Urinary bladder (tissue), 2 donors: ENCODE measurements around the gene CD300LB. TPM values are rescaled to one million over a fixed set of nuclear protein-coding genes. Genes with fewer than 3 reads are reported as not detected.

Experiments
- polyA plus RNA-seq: library from polyadenylated mRNA; stranded (reverse); fragments of 200-250 nt; gene quantifications from one replicate; pipeline ENCODE4 v1.2.3, GENCODE V29; 2013
- total RNA-seq: library from RNA; depleted of rRNA; stranded (reverse); fragments of >200 nt; gene quantifications from one replicate; pipeline ENCODE4 v1.2.3, GENCODE V29; 2014
- donor health status: healthy.

Gene CD300LB
- total and polyA plus RNA-seq, 2 donors: 0.46 TPM; not detected in 1

Other genes with a start within 250 kb of the CD300LB start
- gene KIF19, start 205.2 kb downstream of the CD300LB start, total RNA-seq: 0.32 TPM
- gene KIF19, start 205.2 kb downstream of the CD300LB start, polyA plus RNA-seq: 1.4 TPM
- not detected for gene BTBD17, start 169.6 kb downstream of the CD300LB start, total RNA-seq
- not detected for gene BTBD17, start 169.6 kb downstream of the CD300LB start, polyA plus RNA-seq
- gene GPR142, start 164.0 kb downstream of the CD300LB start, total RNA-seq: not detected
- gene GPR142, start 164.0 kb downstream of the CD300LB start, polyA plus RNA-seq: 0.23 TPM
- gene GPRC5C, start 99.4 kb downstream of the CD300LB start, total RNA-seq: 27.0 TPM
- gene GPRC5C, start 99.4 kb downstream of the CD300LB start, polyA plus RNA-seq: 40.6 TPM
- 2.7 TPM for gene CD300A, start 64.8 kb downstream of the CD300LB start, total RNA-seq
- gene CD300A, start 64.8 kb downstream of the CD300LB start, polyA plus RNA-seq: 5.2 TPM
- gene CD300C, start 14.6 kb upstream of the CD300LB start, total RNA-seq: 0.69 TPM
- 2.3 TPM for gene CD300C, start 14.6 kb upstream of the CD300LB start, polyA plus RNA-seq
- gene CD300H, start 36.0 kb upstream of the CD300LB start, total RNA-seq: not detected
- gene CD300H, start 36.0 kb upstream of the CD300LB start, polyA plus RNA-seq: 0.18 TPM
- not detected for gene CD300LD, start 60.8 kb upstream of the CD300LB start, total RNA-seq
- gene CD300LD, start 60.8 kb upstream of the CD300LB start, polyA plus RNA-seq: not detected
- 0.42 TPM for gene CD300E, start 92.3 kb upstream of the CD300LB start, total RNA-seq
- gene CD300E, start 92.3 kb upstream of the CD300LB start, polyA plus RNA-seq: 2.1 TPM
- 0.63 TPM for gene CD300LF, start 181.4 kb upstream of the CD300LB start, total RNA-seq
- 1.3 TPM for gene CD300LF, start 181.4 kb upstream of the CD300LB start, polyA plus RNA-seq
- 3.2 TPM for gene RAB37, start 205.8 kb upstream of the CD300LB start, total RNA-seq
- gene RAB37, start 205.8 kb upstream of the CD300LB start, polyA plus RNA-seq: 6.7 TPM
- 8.5 TPM for gene NHERF1, start 217.2 kb upstream of the CD300LB start, total RNA-seq
- 16.7 TPM for gene NHERF1, start 217.2 kb upstream of the CD300LB start, polyA plus RNA-seq
- gene NAT9, start 244.9 kb upstream of the CD300LB start, total RNA-seq: 20.7 TPM
- 33.3 TPM for gene NAT9, start 244.9 kb upstream of the CD300LB start, polyA plus RNA-seq